ENCODE results near the gene AARSD1.

The AARSD1 gene

DNA sequence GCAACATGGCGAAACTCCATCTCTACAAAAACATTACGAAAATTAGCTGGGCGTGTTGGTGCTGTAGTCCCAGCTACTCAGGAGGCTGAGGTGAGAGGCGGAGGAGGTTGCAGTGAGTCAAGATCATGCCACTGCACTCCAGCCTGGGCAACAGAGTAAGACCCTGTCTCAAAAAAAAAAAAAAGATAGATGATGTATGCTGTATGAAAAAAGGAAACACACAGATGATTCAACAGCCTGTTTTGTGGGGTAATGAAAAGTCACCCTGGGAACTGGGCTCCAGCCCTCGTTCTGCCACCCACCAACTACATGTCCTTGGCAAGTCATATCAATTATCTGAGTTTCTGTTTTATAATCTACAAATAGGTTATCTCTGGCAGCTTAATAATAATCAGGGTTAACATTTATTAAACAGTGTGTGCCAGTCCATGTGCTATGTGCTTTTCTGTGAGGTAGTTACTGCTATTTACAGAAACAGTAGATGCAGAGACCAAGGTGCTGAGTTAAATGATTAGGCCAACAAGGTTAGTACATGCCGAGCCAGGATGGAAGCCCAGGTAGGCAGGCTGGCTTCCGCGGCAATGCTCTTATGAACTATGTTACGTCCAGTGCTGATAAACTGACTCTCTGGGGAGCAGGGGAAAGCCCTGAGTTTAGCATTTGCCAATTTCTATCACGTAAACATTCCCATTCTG lies 62.6 kb downstream of the AARSD1 start:
- no peak for TF ChIP-seq CTCF (IDR thresholded peaks at IDR 0.05)
- H3K27me3 Mint-ChIP-seq (ENCODE audit: low read depth, poor library complexity), result peaks cover 48% of the 10 kb centered on the region
- no peak overlapping the region for H3K4me3 Mint-ChIP-seq
- H3K36me3 Mint-ChIP-seq (ENCODE audit: low read depth), result no peaks in the 10 kb centered on the region
- no peak overlapping the region for H3K27ac Mint-ChIP-seq
- DNase-seq, result no peak
- no peaks in the 10 kb centered on the region for H3K4me1 Mint-ChIP-seq
- no peaks in the 10 kb centered on the region for H3K9me3 Mint-ChIP-seq

Data from nephron progenitor cell (in vitro differentiated cells).